GM19467 (cell line): Measurements from ENCODE around the gene TOX2.

Experiments used
- ATAC-seq: cut with Tn5 transposase; IDR thresholded peaks from one replicate; pipeline ENCODE4 v1.9.1; 2021; ENCODE audit warnings: mild to moderate bottlenecking, moderate library complexity; ENCODE audit not compliant: unreplicated experiment

TOX2 gene

DNA sequence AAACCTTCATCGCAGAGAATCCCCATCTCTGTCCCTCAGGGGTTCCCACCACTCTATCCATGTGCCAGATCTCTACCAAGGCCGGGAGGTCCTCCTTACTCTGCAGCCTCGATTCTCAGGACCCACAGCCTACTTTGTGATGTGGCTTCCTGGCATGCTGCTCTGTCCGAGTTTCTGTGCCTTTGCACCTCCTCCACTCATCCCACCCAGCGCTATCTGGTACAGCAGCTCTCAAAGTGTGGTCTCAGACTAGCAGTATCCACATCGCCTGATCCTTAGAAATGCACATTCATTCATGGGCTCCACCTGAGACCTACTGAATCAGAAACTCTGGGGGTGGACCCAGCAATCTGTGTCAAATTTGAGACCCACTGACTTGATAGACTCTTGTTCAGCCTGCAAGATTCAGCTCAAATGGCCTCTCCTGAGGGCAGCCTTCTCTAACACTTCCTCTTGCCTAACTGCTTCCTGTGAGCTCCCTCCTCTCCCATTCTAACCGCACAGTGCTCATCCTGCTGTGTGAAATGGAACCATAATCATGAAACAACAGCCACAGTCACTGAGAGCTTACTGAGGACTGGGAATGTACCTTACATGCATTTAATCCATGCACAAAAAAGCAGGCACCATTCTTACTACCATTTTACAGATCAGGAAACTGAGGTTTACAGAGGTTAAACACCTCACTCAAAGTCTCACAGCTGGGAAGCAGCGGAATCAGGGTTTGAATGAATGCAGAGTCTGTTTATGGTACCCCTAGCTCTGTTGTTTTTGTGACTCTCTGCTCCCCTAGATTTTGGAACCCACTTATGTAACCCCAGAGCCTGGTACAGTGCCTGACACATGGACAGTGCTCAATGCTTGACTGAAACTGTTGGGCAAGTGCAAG lies 202.9 kb downstream of the TOX2 start:
- no peak for ATAC-seq

DNA sequence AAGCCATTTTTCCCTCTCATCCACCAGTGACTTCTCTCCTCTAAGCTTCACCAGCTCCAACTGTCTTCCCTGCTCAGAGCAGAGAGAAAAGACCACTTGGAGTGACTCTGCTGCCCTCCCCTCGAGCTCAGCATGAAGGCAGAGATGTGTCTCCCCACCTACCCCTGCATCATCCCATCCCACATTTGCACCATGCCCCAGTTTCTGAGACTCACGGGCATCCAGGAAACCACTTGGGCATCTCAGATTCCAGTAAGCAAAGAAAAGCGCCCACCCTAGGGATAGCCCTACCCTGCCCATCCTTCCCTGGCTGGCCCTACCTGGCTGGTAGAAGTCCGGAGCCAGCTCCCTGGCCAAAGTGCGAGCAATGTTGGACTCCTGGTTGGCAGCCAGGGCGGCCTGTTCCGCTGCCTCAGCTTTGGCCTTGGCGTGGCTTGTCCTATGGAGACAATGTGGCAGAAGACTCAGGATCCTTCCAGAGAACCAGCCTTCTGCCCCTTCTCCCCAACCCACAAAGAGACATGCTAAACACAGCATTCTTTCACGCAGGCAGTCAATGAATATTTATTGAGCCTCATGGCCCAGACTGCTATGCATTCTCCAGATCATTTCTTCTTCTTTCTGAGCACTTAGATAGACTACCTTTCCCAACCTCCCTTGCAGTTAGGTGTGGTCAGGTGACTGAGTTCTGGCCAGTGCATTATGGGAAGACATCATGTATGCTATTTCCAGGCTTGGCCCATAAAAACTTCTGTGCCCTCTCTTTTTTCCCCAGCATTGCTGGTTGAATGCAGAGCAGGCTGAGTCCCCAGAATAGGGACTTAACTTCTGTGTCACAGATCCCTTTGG lies 203.8 kb downstream of the TOX2 start:
- ATAC-seq, result no peak
